ENCODE results near the gene NR2F2.
A peak's percentile ranks its signal among the peaks of the same experiment; 100 is the strongest.

NR2F2 gene

DNA sequence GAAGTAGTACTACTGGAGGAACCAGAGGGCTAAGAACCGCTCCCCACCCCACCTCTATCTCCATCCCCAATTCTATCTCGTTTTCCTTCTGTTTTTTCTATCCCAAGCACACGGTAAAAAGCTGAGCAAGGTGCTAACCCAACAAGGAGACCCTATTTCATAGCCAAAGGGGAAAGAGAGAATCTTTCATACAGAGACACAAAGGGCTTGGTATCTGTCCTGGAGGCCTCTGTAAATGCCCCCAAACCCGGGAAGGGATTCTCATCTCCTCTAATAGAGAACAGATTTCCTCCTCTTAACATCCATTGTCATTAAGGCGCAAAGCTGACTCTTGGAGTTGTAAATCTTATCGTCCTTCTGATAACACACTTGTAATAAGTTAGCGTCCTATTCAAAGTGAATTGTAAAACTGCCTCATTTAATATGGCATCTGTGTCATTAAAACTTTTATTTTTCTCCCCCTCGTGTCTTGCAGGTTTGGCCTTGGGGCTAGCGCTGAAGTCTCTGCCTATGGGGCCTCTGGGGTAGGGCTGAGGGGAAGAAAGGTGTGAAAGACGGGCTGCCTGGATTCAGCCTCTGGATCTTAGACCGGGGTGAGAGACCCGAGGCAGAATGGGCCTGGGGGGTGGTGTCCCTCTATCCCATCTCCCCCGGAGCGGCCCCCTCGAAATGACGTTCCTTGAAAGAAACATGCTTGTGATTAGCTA lies 12.1 kb downstream of the NR2F2 start:
- Histone ChIP-seq H3K36me3 (ENCODE audit: control insufficient read depth in 1 of 2, insufficient read depth in 2 of 2, low read length in 2 of 2) (no peaks in the 10 kb centered on the region), H3K4me1 (ENCODE audit: control insufficient read depth in 1 of 2, insufficient read depth in 2 of 2, low read length in 2 of 2) (peaks cover 41 to 43% of the 10 kb centered on the region in 2 donors), H3K9ac (ENCODE audit: low read depth in 1 of 2, low read length in 2 of 2) (no peak overlapping the region), H3K27ac (ENCODE audit: low read depth, low read length) (no peak overlapping the region), H3K9me3 (ENCODE audit: control insufficient read depth in 1 of 2, low read length in 2 of 2) (no peaks in the 10 kb centered on the region), H3K4me3 (ENCODE audit: low read depth in 1 of 2, low read length in 2 of 2) (peak overlapping the region; percentile 46 to 53), H3K27me3 (ENCODE audit: control insufficient read depth in 1 of 2, insufficient read depth in 2 of 2, low read length in 2 of 2) (peaks cover 8 to 16% of the 10 kb centered on the region in 2 donors)

DNA sequence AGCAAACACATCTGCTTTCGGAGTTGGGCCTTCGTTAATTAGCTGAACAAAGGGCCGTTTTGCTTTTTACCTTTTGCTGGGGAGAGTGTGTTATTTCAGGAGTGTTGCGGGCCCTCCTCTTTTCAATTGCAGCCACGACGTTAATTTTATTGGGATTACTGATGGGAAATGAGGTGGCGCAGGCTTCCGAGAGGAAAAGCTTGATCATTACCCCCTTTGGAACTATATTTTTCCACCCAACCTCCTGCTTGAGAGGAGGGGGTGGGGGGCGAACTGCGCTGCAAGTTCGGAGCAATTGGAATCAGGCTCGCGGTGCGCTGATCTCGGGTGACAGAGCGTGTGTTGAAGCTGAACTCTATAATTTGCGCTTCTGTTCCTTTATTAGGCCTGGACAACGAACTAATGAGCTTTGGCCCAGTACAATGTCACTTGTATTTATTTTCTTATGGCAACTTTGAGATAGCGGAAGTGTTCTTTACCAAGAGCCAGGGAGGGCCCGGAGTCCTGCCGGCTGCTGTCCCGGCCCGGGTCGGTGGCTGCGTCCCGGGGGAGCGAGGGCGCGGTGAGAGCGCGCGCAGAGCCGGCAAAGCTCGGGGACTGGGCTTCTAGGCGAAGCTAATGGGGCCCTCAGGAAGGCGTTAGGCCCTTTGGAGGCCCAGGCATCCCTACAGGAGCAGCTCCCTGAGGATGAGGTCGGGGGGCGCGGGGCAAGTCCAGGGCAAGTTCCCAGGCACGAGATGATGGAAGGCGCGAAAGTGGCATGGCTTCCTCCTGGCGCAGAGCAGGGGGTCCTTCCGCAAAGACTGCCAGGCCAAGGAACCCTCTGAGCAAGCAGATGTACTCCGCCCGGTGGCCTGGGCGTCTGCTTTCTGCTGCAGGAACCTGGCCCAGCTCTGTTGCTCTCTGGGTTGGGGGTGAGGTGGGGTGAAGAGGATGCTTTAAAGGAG lies 12.9 kb downstream of the NR2F2 start:
- H3K4me1 ChIP-seq (ENCODE audit: control insufficient read depth in 1 of 2, insufficient read depth in 2 of 2, low read length in 2 of 2): peaks cover 39 to 43% of the 10 kb centered on the region in 2 donors
- H3K4me3 ChIP-seq (ENCODE audit: low read depth in 1 of 2, low read length in 2 of 2): peak overlapping the region; percentile 46 to 53
- peak overlapping the region; percentile 42 for H3K27ac ChIP-seq (ENCODE audit: low read depth, low read length)
- no peaks in the 10 kb centered on the region for H3K9me3 ChIP-seq (ENCODE audit: control insufficient read depth in 1 of 2, low read length in 2 of 2)
- peaks cover 9 to 16% of the 10 kb centered on the region in 2 donors for H3K27me3 ChIP-seq (ENCODE audit: control insufficient read depth in 1 of 2, insufficient read depth in 2 of 2, low read length in 2 of 2)
- H3K9ac ChIP-seq (ENCODE audit: low read depth in 1 of 2, low read length in 2 of 2): peak overlapping the region; percentile 18 to 19
- H3K36me3 ChIP-seq (ENCODE audit: control insufficient read depth in 1 of 2, insufficient read depth in 2 of 2, low read length in 2 of 2): no peaks in the 10 kb centered on the region

- Histone ChIP-seq H3K27ac (ENCODE audit: low read depth, low read length) (peak overlapping the region; percentile 42), H3K4me3 (ENCODE audit: low read depth in 1 of 2, low read length in 2 of 2) (no peak overlapping the region), H3K4me1 (ENCODE audit: control insufficient read depth in 1 of 2, insufficient read depth in 2 of 2, low read length in 2 of 2) (peaks cover 35 to 41% of the 10 kb centered on the region in 2 donors), H3K36me3 (ENCODE audit: control insufficient read depth in 1 of 2, insufficient read depth in 2 of 2, low read length in 2 of 2) (no peaks in the 10 kb centered on the region), H3K9me3 (ENCODE audit: control insufficient read depth in 1 of 2, low read length in 2 of 2) (no peaks in the 10 kb centered on the region), H3K27me3 (ENCODE audit: control insufficient read depth in 1 of 2, insufficient read depth in 2 of 2, low read length in 2 of 2) (peaks cover 14 to 20% of the 10 kb centered on the region in 2 donors), H3K9ac (ENCODE audit: low read depth in 1 of 2, low read length in 2 of 2) (no peak overlapping the region)
Observed at GRCh38 chr15:96344060-96344705, 13.7 kb downstream of the NR2F2 start.

GRCh38 chr15:96344706-96345559 lies 14.4 kb downstream of the NR2F2 start:
- Histone ChIP-seq H3K27me3 (ENCODE audit: control insufficient read depth in 1 of 2, insufficient read depth in 2 of 2, low read length in 2 of 2) (peaks cover 14 to 28% of the 10 kb centered on the region in 2 donors), H3K27ac (ENCODE audit: low read depth, low read length) (peak overlapping the region; percentile 22), H3K4me1 (ENCODE audit: control insufficient read depth in 1 of 2, insufficient read depth in 2 of 2, low read length in 2 of 2) (peaks cover 35 to 38% of the 10 kb centered on the region in 2 donors), H3K9ac (ENCODE audit: low read depth in 1 of 2, low read length in 2 of 2) (no peak overlapping the region), H3K36me3 (ENCODE audit: control insufficient read depth in 1 of 2, insufficient read depth in 2 of 2, low read length in 2 of 2) (no peaks in the 10 kb centered on the region), H3K9me3 (ENCODE audit: control insufficient read depth in 1 of 2, low read length in 2 of 2) (no peaks in the 10 kb centered on the region), H3K4me3 (ENCODE audit: low read depth in 1 of 2, low read length in 2 of 2) (peak overlapping the region; percentile 49 to 61)

GRCh38 chr15:96345560-96346399 lies 15.3 kb downstream of the NR2F2 start:
- peak overlapping the region in 1 of 2 donors; percentile 24 for H3K9ac ChIP-seq (ENCODE audit: low read depth in 1 of 2, low read length in 2 of 2)
- H3K27ac ChIP-seq (ENCODE audit: low read depth, low read length): peak overlapping the region; percentile 31
- no peaks in the 10 kb centered on the region for H3K36me3 ChIP-seq (ENCODE audit: control insufficient read depth in 1 of 2, insufficient read depth in 2 of 2, low read length in 2 of 2)
- H3K4me3 ChIP-seq (ENCODE audit: low read depth in 1 of 2, low read length in 2 of 2): peak overlapping the region; percentile 49 to 61
- no peaks in the 10 kb centered on the region for H3K9me3 ChIP-seq (ENCODE audit: control insufficient read depth in 1 of 2, low read length in 2 of 2)
- peaks cover 19 to 36% of the 10 kb centered on the region in 2 donors for H3K27me3 ChIP-seq (ENCODE audit: control insufficient read depth in 1 of 2, insufficient read depth in 2 of 2, low read length in 2 of 2)
- H3K4me1 ChIP-seq (ENCODE audit: control insufficient read depth in 1 of 2, insufficient read depth in 2 of 2, low read length in 2 of 2): peaks cover 35 to 38% of the 10 kb centered on the region in 2 donors

- Histone ChIP-seq H3K27ac (ENCODE audit: low read depth, low read length) (no peak overlapping the region), H3K9me3 (ENCODE audit: control insufficient read depth in 1 of 2, low read length in 2 of 2) (no peaks in the 10 kb centered on the region), H3K4me3 (ENCODE audit: low read depth in 1 of 2, low read length in 2 of 2) (peak overlapping the region in 1 of 2 donors; percentile 49), H3K36me3 (ENCODE audit: control insufficient read depth in 1 of 2, insufficient read depth in 2 of 2, low read length in 2 of 2) (no peaks in the 10 kb centered on the region), H3K9ac (ENCODE audit: low read depth in 1 of 2, low read length in 2 of 2) (peak overlapping the region in 1 of 2 donors; percentile 24), H3K27me3 (ENCODE audit: control insufficient read depth in 1 of 2, insufficient read depth in 2 of 2, low read length in 2 of 2) (peaks cover 22 to 41% of the 10 kb centered on the region in 2 donors), H3K4me1 (ENCODE audit: control insufficient read depth in 1 of 2, insufficient read depth in 2 of 2, low read length in 2 of 2) (peaks cover 35 to 36% of the 10 kb centered on the region in 2 donors)
Observed at GRCh38 chr15:96346409-96346970, 16.0 kb downstream of the NR2F2 start.

DNA sequence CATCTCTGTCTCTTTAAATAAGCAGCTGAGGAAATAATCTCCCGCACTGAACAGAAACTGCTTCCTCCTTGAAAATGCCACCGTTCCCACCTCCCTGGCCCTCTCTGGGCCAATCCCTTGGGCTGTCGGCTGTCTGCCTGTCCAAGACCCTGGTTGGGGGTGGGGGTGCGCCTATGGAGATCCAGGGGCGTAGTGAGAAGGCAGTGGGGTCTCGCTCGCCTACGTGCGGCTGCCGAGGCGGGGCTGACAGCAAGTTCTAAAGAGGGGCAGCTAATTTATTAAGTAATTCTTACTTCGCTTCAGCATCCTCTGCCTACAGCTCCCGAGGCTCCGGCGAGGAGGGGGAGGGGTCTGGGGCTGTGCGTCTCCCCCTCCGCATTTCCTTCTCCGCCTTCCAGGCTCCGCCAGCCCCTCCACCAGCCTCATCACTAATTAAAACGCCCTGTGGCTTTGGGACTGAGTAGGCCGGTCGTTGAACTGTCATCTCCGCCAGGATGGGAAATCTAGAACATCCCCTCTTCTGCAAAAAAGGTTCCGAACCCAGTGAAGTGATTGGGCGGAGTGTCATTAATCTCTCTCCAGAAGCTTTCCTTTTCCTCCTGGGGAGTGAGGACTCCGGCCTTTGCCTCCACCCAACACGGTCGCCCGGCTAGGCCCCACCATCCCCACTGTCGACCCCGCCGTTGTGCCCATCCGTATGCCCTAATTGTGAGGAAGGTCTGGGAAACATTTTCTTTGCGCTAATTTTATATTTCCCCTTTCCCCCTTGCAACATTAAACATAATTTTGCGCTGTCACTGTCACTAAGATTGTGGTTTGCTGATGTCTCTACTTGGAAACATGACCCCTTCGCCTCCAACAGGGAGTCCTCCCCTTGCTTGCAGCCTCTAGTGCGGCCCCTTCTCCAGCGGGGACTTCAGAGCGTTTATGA lies 16.9 kb downstream of the NR2F2 start:
- H3K9me3 ChIP-seq (ENCODE audit: control insufficient read depth in 1 of 2, low read length in 2 of 2): no peaks in the 10 kb centered on the region
- no peak overlapping the region for H3K4me3 ChIP-seq (ENCODE audit: low read depth in 1 of 2, low read length in 2 of 2)
- no peaks in the 10 kb centered on the region for H3K36me3 ChIP-seq (ENCODE audit: control insufficient read depth in 1 of 2, insufficient read depth in 2 of 2, low read length in 2 of 2)
- peak overlapping the region; percentile 72 for H3K27ac ChIP-seq (ENCODE audit: low read depth, low read length)
- peaks cover 30 to 36% of the 10 kb centered on the region in 2 donors for H3K4me1 ChIP-seq (ENCODE audit: control insufficient read depth in 1 of 2, insufficient read depth in 2 of 2, low read length in 2 of 2)
- H3K9ac ChIP-seq (ENCODE audit: low read depth in 1 of 2, low read length in 2 of 2): peak overlapping the region; percentile 27 to 31
- peaks cover 31 to 50% of the 10 kb centered on the region in 2 donors for H3K27me3 ChIP-seq (ENCODE audit: control insufficient read depth in 1 of 2, insufficient read depth in 2 of 2, low read length in 2 of 2)
